Thoracic aorta (tissue), 2 donors: ENCODE measurements around the gene CECR2. TPM values are rescaled to one million over a fixed set of nuclear protein-coding genes. Genes with fewer than 3 reads are reported as not detected.

Experiments used
- ATAC-seq: fragments of 150-250 bp; one replicate; pipeline ENCODE4 v1.8.0; 2017; ENCODE audit warnings: low read depth; ENCODE audit not compliant: insufficient number of reproducible peaks, low FRiP score
- DNase-seq: peaks from one replicate; pipeline ENCODE4 v3.0.0-alpha.2; 2020; ENCODE audit warnings: low spot score
- H3K27ac ChIP-seq, 2 donors: fragments of 200-600 bp; sonication (generic); 1 replicate in 1 of 2; 2 replicates in 1 of 2; pipeline ENCODE4 v1.5.1; 2016; ENCODE audit warnings: mild to moderate bottlenecking in 2 of 2, moderate library complexity in 2 of 2
- H3K27me3 ChIP-seq: fragments of 200-600 bp; sonication (generic); replicated peaks from 2 replicates; pipeline ENCODE4 v1.6.0; 2016; ENCODE audit warnings: mild to moderate bottlenecking; ENCODE audit not compliant: insufficient read depth
- H3K36me3 ChIP-seq: fragments of 200-600 bp; sonication (generic); one replicate; pipeline ENCODE4 v1.5.1; 2016
- H3K4me1 ChIP-seq, 2 donors: fragments of 200-600 bp; sonication (generic); 1 replicate in 1 of 2; 2 replicates in 1 of 2; pipeline versions ENCODE4 v1.5.1 to v1.6.0; 2016; ENCODE audit warnings: low read depth in 2 of 2, mild to moderate bottlenecking in 1 of 2; ENCODE audit not compliant: control insufficient read depth in 1 of 2
- H3K4me3 ChIP-seq: fragments of 200-600 bp; sonication (generic); 2 replicates; pipeline ENCODE4 v1.5.1; 2016; ENCODE audit warnings: mild to moderate bottlenecking
- H3K9me3 ChIP-seq: fragments of 200-600 bp; sonication (generic); 2 replicates; pipeline ENCODE4 v1.5.1; 2016
- total RNA-seq, 2 donors: library from RNA; depleted of rRNA; stranded (reverse); fragments of >200 nt; gene quantifications; one replicate each; pipeline versions ENCODE4 v1.1.0 to v1.2.3, GENCODE V29; 2016
- TF ChIP-seq, protein P1 (sequence below): fragments of 200-600 bp; sonication (generic); IDR thresholded peaks from one replicate; pipeline ENCODE4 v1.5.1; 2019; ENCODE audit warnings: antibody characterized with exemption

CECR2 gene
- total RNA-seq, 2 donors from 2014 or later: 0.28 TPM; not detected in 1

GRCh38 chr22:17359501-17359900, 9.8 kb upstream of the CECR2 start:
- H3K36me3 ChIP-seq: no peaks in the 10 kb centered on the region
- no peaks in the 10 kb centered on the region for H3K27me3 ChIP-seq
- H3K4me1 ChIP-seq: no peaks in the 10 kb centered on the region
- TF ChIP-seq, protein P1, sequence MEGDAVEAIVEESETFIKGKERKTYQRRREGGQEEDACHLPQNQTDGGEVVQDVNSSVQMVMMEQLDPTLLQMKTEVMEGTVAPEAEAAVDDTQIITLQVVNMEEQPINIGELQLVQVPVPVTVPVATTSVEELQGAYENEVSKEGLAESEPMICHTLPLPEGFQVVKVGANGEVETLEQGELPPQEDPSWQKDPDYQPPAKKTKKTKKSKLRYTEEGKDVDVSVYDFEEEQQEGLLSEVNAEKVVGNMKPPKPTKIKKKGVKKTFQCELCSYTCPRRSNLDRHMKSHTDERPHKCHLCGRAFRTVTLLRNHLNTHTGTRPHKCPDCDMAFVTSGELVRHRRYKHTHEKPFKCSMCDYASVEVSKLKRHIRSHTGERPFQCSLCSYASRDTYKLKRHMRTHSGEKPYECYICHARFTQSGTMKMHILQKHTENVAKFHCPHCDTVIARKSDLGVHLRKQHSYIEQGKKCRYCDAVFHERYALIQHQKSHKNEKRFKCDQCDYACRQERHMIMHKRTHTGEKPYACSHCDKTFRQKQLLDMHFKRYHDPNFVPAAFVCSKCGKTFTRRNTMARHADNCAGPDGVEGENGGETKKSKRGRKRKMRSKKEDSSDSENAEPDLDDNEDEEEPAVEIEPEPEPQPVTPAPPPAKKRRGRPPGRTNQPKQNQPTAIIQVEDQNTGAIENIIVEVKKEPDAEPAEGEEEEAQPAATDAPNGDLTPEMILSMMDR: no peak
- ATAC-seq (no peak), DNase-seq (no peak)
- no peaks in the 10 kb centered on the region for H3K9me3 ChIP-seq
- no peak overlapping the region for H3K4me3 ChIP-seq
- H3K27ac ChIP-seq: no peak overlapping the region

- H3K9me3 ChIP-seq: no peaks in the 10 kb centered on the region
- peaks cover 24% of the 10 kb centered on the region for H3K27me3 ChIP-seq
- DNase-seq: no peak
- peaks cover 14 to 27% of the 10 kb centered on the region in 2 donors for H3K4me1 ChIP-seq
- TF ChIP-seq, protein P1: no peak
- no peak for ATAC-seq
- no peaks in the 10 kb centered on the region for H3K36me3 ChIP-seq
- no peak overlapping the region for H3K4me3 ChIP-seq
- H3K27ac ChIP-seq: no peak overlapping the region
These were observed 2.9 kb upstream of the CECR2 start for GRCh38 chr22:17366329-17366728.

DNA sequence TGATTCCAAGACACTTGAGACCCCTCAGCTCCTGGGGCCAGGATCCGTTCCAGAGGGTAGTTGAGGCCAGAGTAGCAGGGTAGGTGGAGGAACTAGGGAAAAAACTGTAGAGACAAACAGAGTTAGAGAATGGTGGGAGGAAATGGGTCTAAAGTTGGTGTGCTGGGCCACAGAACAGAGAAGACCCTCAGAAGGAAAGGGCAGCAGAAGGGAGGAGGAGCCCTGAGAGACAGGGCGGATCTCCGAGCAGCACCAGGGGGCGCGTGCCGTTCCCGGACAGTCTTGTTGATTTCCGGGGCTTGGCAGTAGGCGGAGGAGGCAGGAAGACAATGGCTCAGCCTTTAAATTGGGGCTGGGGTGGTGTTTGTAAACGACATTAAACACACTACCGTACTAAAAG, 2.4 kb upstream of the CECR2 start:
- ATAC-seq (no peak), DNase-seq (no peak)
- peaks cover 14 to 27% of the 10 kb centered on the region in 2 donors for H3K4me1 ChIP-seq
- no peak overlapping the region for H3K4me3 ChIP-seq
- no peaks in the 10 kb centered on the region for H3K9me3 ChIP-seq
- TF ChIP-seq, protein P1: no peak
- H3K36me3 ChIP-seq: no peaks in the 10 kb centered on the region
- peaks cover 25% of the 10 kb centered on the region for H3K27me3 ChIP-seq
- no peak overlapping the region for H3K27ac ChIP-seq

DNA sequence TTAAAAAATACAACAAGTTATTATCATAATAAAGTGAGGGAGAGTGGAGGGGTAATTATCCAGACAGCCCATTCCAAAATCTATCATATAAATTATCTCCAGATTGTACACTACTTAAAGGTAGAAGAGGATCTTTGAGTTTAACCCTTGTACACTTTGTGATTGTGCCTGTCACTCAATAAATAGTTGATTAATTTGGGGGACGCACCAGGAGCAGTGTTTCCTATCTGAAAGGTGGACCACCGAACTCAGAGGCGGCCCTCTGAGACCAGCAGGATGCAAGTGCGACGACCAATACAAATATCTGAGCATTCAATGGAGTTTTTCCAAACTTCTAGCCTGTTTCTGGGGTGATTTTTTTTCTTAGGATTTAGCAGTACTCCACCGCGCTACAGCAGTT, 1.1 kb upstream of the CECR2 start:
- Histone ChIP-seq H3K27me3 (peaks cover 25% of the 10 kb centered on the region), H3K36me3 (no peaks in the 10 kb centered on the region), H3K4me3 (no peak overlapping the region), H3K4me1 (peaks cover 14 to 27% of the 10 kb centered on the region in 2 donors), H3K27ac (no peak overlapping the region), H3K9me3 (no peaks in the 10 kb centered on the region)
- TF ChIP-seq, protein P1: no peak
- no peak for ATAC-seq
- no peak for DNase-seq

- Histone ChIP-seq H3K4me3 (peak overlapping the region; percentile 63), H3K27me3 (peaks cover 25% of the 10 kb centered on the region), H3K36me3 (no peaks in the 10 kb centered on the region), H3K27ac (no peak overlapping the region), H3K4me1 (peaks cover 14 to 27% of the 10 kb centered on the region in 2 donors), H3K9me3 (no peaks in the 10 kb centered on the region)
- no peak for ATAC-seq
- TF ChIP-seq, protein P1: no peak
- no peak for DNase-seq
These were observed 464 bp upstream of the CECR2 start for GRCh38 chr22:17368554-17369438.
